Activated CD8-positive, alpha-beta memory T cell treated with anti-CD3 and anti-CD28 coated beads for 1 hour (primary cell): Measurements from ENCODE around the gene CYS1.

Source experiments
- DNase-seq, 2 donors: peaks; one replicate each; pipeline ENCODE4 v3.0.0-alpha.2; 2020; ENCODE audit warnings: low read depth in 1 of 2; ENCODE audit errors: extremely low read depth in 1 of 2

The CYS1 gene

DNA sequence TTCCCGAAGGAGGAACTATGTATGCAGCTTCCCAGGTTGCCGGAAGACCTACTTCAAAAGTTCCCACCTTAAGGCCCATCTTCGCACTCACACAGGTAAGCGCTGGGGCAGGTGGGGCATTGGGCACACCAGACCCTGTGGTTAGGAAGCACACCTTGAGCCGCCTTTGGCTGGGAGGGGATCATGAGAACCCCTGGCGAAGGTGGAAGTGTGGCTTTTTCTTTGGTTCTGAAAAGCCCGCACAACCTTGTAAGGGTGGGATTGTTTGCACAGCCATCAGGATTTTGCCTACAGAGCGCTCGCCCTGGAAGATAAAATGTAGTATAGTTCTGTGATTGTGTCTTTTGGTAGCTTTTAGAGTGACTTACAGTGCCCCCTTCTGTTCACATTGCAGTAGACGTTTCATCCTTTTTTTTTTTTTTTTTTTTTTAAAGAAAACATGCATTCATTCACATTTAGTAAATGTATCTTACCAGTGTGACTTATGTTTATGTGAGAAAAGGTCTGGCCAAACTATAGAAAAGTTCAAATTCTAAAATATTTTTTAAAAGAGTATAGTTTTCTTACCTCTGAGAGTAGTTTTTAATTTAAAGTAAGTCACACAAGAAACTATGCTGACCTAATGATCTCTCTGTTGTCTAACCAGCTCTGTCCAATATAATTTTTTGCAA is 31.6 kb downstream of the CYS1 start:
- no peak for DNase-seq

DNA sequence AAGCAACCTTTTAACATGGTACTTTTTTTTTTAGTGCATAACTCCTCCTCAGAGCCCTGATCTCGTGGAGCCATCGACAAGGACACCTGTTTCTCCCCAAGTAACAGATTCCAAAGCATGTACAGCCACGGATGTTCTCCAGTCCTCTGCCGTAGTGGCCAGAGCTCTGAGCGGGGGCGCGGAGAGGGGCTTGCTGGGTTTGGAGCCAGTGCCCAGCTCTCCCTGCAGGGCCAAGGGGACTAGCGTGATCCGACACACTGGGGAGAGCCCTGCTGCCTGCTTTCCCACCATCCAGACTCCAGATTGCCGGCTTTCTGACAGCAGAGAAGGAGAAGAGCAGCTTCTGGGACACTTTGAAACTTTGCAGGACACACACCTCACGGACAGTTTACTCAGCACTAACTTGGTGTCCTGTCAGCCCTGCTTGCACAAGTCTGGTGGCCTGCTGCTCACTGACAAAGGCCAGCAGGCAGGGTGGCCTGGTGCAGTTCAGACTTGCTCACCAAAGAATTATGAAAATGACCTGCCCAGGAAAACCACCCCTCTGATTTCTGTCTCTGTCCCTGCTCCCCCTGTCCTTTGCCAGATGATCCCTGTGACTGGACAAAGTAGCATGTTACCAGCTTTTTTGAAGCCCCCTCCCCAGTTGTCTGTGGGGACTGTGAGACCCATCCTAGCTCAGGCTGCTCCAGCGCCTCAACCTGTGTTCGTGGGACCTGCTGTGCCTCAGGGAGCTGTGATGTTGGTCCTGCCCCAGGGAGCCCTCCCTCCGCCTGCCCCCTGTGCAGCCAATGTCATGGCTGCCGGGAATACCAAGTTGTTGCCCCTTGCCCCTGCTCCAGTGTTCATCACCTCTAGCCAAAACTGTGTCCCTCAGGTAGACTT is 32.4 kb downstream of the CYS1 start:
- DNase-seq, result no peak

GRCh38 chr2:10046931-10047330 is 33.3 kb downstream of the CYS1 start:
- no peak for DNase-seq

- no peak for DNase-seq
Measured at GRCh38 chr2:10045561-10046355, 34.5 kb downstream of the CYS1 start.

- DNase-seq, result peak; percentile 88 to 97
Measured at GRCh38 chr2:10043906-10044601, 36.2 kb downstream of the CYS1 start.

- peak; percentile 58 to 78 for DNase-seq
Measured at GRCh38 chr2:10043256-10043905, 36.8 kb downstream of the CYS1 start, which contains the start of gene KLF11. KLF11 (plus strand) TSS chr2:10043550; CDS start chr2:10043717, 167 bp downstream.

DNA sequence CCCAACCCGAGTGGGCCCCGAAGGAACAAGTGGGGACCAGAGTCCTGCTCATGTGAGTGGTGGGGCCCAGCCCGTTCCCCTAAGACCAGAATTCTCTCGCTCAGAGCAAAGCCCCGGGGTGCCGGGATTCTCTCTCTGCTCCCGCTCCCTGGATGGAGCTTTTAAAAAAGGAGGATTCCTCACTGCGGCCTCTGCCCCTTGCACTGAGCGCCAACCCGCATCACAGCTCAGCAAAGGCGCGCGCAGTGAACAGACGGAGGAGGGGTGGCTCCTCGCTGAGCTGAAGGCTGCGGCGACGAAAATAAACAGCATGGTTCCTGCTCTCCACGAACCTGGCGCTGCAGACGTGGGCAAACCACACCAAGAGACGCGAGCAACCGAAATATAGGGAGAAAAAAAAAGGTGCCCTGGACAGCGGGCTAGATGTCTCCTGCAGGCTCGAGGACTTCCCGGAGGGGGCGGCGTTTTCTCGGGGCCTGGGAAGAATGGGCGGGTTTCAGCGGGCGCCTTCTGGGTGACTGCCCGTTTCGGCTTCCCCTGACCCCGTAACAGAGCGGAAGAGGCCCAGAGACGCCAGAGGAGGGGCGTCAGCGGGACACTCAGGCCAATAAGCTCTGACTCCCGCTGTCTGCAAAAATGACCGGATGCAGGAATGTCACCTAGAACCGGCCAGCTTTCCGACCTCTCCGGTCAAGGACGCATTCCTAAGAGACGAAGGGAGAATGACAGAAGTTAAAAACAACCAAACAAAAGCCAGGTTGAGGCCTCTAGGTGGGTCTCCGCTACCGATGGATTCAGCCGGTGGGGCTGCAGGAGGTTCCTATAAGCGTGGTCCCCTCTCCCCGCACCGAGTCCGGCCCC is 37.7 kb downstream of the CYS1 start:
- DNase-seq, result no peak

GRCh38 chr2:10041711-10042110 is 38.5 kb downstream of the CYS1 start:
- no peak for DNase-seq

GRCh38 chr2:10039658-10040410 is 40.4 kb downstream of the CYS1 start:
- DNase-seq, result no peak

- DNase-seq, result no peak
Measured at GRCh38 chr2:10038716-10039115, 41.5 kb downstream of the CYS1 start.

DNA sequence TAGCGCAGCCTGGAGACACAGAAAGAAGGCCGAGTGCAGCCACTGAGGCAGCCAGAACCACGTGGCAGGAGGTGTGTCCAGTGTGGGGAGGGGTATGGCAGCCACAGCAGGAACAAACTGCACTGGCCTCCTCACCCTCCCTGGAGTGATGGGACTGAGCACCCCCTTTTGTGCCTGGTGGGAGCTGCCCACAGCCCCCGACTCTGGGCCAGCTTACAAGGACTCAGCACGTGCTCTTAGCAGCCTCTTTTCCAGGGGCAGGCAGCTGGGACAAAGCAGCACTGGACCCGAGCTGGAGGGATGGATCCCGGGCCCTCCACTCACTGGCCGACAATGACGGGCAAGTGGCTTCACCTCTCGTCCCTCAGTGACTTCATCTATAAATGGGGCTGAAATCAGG is 42.1 kb downstream of the CYS1 start:
- no peak for DNase-seq

DNA sequence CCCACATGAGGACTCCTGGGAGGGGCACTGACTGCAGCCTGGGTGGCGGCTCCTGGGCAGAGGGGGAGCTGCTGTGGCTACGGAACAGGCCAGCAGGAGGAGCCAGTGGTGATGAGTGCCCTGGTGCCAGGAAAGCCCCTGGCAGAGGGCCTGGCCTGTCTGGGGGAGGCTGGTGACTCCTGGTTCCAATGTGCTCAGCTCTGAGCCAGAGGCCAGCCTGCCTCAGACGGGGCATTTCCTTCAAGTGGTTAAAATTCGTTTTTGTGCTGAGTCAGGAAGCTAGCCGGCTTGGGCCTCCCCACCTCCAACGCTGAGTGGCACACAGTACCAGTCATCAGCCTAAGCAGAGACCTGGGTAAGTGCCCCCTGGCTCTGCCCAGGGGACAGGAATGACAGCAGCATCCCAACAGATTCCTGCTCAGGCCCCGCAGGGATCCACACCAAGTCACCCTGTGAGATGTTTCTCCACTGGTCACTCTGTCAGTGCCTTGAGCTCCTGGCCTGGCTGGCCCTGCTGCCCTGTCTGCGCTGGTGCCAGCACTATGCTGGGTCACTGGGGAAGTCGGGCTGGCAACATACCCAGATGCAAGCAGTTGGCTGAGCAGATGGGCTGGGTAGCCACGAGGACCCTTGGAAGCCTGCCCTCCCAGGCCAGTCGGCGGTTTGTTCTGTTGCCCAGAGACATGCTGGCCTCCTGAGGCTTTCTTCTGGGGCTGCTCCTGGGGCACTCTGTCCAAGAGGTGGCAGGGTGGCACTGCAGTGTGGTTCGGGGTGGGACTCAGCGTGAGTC is 43.9 kb downstream of the CYS1 start:
- DNase-seq, result peak in 1 of 2 donors; percentile 22

DNA sequence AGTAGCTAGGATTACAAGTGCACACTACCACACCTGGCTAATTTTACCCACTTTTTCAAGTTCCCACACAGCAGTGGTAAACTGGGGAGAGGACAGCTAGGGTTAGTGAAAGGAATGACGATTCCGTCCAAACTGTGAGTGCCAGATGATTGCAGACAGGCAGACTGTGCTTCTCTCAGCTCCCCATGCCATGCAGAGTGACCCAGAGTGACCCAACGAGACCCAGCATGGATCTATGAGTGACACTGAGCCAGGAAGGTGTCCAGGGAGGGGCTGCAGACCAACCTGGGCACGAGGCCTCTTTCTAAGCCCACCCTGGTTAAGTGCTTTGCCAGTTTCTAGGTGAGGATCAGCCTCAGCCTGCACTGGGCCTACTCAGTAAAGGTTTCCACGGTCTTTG is 44.6 kb downstream of the CYS1 start:
- no peak for DNase-seq

DNA sequence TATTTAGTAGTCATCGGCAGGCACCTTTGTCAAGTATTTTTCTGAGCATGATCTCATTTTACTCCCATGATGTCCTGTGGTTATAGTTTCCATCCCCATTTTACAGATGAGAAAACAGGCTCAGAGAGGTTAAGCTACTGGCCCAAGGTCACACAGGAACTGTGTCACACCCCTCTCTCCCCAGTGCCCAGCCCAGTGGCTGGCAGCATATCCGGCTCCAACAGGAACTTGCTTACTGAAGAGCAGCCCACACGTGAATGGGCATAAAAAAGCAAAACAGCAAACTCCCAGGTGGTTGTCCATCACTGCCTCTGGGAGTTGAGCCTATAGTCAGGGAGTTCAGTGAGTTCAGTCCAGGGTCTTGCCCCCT is 45.2 kb downstream of the CYS1 start:
- DNase-seq, result no peak

- DNase-seq, result no peak
Measured at GRCh38 chr2:10034333-10035052, 45.7 kb downstream of the CYS1 start.

DNA sequence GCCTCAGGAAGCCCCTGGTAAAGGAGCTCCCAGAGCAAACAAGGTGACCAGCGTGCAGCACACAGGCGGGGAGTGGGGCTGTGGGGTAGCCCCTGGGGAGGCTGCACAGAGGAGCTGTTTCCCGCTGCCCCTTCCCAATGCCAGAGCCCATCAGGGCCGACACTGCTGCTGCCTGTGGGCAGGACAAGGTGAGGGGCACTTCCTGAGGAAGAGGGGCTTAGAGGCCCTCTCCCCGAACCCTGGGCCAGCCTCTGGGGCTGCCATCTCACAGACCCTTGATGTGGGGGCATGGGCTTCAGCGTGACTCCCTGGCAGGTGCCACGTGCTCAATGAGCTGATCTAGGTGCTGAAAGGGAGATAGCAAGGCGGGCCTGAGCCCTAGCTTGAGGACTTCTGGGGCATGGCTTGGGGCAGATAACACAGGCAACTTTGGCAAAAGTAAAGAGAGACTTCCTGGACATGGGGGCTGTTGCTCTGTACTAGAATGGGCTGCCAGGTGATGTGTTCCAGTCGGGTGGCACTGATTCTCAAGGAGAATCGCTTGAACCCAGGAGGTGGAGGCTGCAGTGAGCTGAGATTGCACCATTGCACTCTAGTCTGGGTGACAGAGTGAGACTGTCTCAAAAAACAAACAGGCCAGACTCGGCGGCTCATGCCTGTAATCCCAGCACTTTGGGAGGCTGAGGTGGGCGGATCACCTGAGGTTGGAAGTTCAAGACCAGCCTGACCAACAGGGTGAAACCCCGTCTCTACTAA is 46.8 kb downstream of the CYS1 start:
- no peak for DNase-seq

DNA sequence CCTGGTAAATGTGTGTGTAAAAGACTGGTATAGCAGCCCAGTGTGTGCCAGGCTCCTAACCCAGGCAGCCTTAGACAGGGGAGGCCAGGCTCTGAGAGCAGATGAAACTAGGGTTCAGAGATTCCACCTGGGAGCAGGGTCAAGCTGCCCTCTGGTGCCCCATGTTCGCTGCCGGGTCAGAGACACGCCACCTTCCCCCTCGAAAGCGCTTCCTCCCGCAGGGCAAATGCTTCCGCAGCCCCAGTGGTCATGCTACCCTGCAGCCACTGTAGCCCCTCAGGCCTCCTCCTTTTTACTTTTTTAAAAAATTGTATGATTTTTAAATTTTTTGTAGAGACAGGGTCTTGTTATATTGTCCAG is 47.5 kb downstream of the CYS1 start:
- DNase-seq, result no peak
